H54 (cell line): ENCODE results near the gene ZNF891.

ENCODE experiments used
- DNase-seq: peaks from one replicate; pipeline ENCODE4 v3.0.0; 2011; ENCODE audit warnings: low spot score, mixed read lengths; ENCODE audit not compliant: insufficient read length
- FAIRE-seq: peaks from 3 replicates; lab custom pipeline; 2011; peaks lifted over from hg19 to GRCh38; lab: Jason Lieb, UNC
- POLR2A ChIP-seq: IDR thresholded peaks from 2 replicates; pipeline ENCODE4 v1.6.1; 2011; ENCODE audit warnings: low read depth, mild to moderate bottlenecking, low read length

The ZNF891 gene

GRCh38 chr12:133106253-133106652 lies 23.8 kb downstream of the ZNF891 start:
- no peak for FAIRE-seq
- TF ChIP-seq POLR2A: no peak
- no peak for DNase-seq

GRCh38 chr12:133105620-133106019 lies 24.5 kb downstream of the ZNF891 start:
- DNase-seq: no peak
- TF ChIP-seq POLR2A: no peak

GRCh38 chr12:133083345-133083744 lies 46.7 kb downstream of the ZNF891 start:
- DNase-seq (no peak), FAIRE-seq (no peak)
- no peak for TF ChIP-seq POLR2A

More at GRCh38 chr12:133105620-133106019, 24.5 kb downstream of the ZNF891 start:
- no peak for FAIRE-seq

GRCh38 chr12:133081159-133081780 lies 48.8 kb downstream of the ZNF891 start:
- FAIRE-seq (no peak), DNase-seq (peak; percentile 7)
- no peak for TF ChIP-seq POLR2A

DNA sequence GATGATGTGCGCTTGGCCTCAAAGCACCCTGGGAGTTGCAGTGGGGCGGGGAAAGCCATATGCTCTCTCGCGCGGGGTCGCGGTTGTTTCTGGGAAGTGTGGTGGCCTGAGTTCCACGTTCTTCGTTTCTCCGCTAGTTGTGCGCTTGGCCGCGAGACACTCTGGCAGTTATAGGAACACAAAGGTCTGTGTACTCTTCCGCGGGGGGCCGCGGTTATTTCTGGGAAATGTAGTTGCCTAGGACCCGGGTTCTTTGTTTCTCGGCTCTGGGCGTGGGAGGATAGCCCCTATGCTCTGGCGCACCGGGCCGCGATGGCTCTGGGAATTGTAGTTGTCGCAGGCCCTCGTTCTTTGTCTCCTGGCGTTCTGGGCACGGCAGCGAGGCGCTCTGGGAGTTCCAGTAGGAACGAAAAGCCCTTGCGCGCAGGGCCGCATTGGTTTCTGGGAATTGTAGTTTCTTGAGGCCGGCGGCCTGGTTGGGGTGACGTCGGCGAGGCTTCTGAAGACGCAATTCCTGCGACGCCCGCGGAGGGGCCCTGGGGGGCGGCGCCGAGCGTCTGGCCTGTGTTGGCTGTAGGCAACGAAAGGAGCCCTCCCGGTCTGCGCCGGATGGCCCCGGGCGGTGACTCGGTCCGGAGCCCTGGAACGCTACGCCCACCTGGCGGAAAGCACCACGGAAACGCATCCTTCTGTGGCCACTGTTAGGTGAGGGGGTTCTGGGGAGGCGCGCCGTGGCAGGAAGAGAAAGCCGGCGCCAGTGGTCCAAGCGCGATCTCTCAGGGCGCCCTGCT lies 49.5 kb downstream of the ZNF891 start, which contains the start of gene ZNF140:
ZNF140 (plus strand) TSS at position 556 of the 791 bp plus-strand sequence. CDS start 398 bp downstream, outside the sequence.
- DNase-seq: peak; percentile 66
- TF ChIP-seq POLR2A: peak; percentile 44; the same call in 1 of the 2 replicates
- no peak for FAIRE-seq

DNA sequence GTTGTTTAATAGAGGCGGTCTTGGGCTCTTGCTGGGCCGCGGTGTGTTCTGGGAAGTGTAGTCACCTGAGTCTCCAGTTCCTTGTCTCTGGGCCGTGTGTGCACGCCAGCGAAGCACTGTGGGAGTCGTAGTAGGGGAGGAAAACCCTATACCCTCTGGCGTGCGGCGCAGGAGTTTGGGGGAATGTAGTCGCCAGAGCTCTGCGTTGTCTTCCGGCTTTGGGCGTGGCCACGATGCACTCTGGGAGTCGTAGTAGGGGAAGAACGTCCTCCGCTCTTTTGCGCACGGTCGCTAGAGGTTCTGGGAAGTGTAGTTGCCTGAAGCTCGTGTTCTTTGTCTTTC lies 50.1 kb downstream of the ZNF891 start:
- peak; percentile 95 for FAIRE-seq
- no peak for TF ChIP-seq POLR2A
- DNase-seq: peak; percentile 58

GRCh38 chr12:133073836-133074235 lies 56.2 kb downstream of the ZNF891 start:
- no peak for TF ChIP-seq POLR2A
- FAIRE-seq (no peak), DNase-seq (no peak)

- no peak for DNase-seq
- no peak for TF ChIP-seq POLR2A
- no peak for FAIRE-seq
Measured at GRCh38 chr12:133063556-133063955, 66.5 kb downstream of the ZNF891 start.

- no peak for FAIRE-seq
- no peak for TF ChIP-seq POLR2A
- no peak for DNase-seq
Measured at GRCh38 chr12:133061954-133062353, 68.1 kb downstream of the ZNF891 start.

- FAIRE-seq: peak; percentile 23
- no peak for DNase-seq
- no peak for TF ChIP-seq POLR2A
Measured at GRCh38 chr12:133058203-133059113, 71.6 kb downstream of the ZNF891 start.

DNA sequence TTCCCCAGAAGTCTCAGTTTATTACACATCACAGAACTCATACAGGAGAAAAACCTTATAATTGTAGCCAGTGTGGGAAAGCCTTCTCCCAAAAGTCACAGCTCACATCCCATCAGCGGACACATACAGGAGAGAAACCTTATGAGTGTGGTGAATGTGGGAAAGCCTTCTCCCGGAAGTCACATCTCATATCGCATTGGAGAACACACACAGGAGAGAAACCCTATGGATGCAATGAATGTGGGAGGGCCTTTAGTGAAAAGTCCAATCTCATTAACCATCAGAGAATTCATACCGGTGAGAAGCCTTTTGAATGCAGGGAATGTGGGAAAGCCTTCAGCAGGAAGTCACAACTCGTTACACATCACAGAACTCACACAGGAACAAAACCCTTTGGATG lies 72.6 kb downstream of the ZNF891 start:
- TF ChIP-seq POLR2A: no peak
- DNase-seq: no peak
- FAIRE-seq: peak; percentile 43
